HG02852 (cell line): ENCODE measurements around the gene GALNT17.

Source experiments
- ATAC-seq: cut with Tn5 transposase; IDR thresholded peaks from one replicate; pipeline ENCODE4 v1.9.1; 2021; ENCODE audit warnings: mild to moderate bottlenecking, moderate library complexity; ENCODE audit not compliant: unreplicated experiment

Gene GALNT17

GRCh38 chr7:71332207-71332606 lies 200.3 kb downstream of the GALNT17 start:
- ATAC-seq = no peak

GRCh38 chr7:71334541-71334940 lies 202.6 kb downstream of the GALNT17 start:
- ATAC-seq = no peak

- no peak for ATAC-seq
Measured at GRCh38 chr7:71338866-71339265, 206.9 kb downstream of the GALNT17 start.

DNA sequence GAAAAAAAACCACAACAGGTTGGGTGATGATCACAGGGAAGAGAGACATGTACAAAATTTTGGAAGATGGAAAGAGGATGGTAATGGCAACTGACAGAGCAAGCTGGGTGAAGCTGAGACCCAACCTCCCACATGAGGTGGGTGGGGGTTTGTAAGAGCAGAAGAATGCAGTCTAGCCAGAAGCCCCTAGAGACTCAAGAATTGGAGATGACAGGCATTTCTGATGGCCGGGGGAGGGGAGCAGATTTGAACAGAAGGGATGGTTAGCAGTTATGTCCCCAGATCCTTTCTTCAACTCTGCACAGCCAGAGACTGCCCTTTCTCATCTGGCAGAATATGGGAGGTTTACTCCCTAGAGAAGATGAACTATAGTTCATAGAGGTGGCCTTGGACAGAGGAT lies 208.0 kb downstream of the GALNT17 start:
- ATAC-seq = no peak

DNA sequence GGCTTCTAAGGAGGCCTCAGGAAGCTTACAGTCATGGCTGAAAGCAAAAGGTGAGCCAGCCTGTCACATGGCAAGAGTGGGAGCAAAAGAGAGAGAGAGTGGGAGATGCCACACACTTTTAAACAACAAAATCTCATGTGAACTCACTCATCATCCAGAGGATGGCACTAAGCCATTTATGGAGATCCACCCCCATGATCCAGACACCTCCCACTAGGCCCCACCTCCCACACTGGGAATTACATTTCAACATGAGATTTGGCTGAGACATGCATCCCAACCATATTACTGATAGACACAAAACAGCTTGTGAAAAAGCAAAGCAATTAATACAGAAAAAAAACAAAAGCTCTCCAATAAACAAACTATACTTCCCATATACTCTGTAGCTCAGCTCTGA lies 210.3 kb downstream of the GALNT17 start:
- no peak for ATAC-seq

DNA sequence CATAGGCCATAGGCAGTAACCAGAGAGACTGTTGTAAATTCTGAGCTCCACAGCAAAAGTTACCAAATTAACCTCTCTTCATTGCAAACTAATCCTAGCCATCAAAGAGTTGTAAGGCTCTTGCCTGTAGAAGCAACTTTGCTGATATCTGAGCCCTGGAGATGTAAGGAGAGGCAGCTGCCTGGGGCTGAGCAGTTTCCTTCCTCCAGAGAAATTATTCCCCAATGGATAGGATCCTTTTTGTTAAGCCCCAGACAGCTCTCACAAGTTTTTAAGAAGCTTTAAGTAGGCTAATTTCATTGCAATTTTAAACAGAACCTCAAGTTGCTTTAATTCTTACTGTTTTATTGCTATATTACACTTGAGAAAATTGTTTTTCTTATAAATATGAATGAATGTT lies 211.1 kb downstream of the GALNT17 start:
- ATAC-seq = no peak

- no peak for ATAC-seq
Measured at GRCh38 chr7:71343892-71344291, 211.9 kb downstream of the GALNT17 start.

GRCh38 chr7:71345117-71345884 lies 213.4 kb downstream of the GALNT17 start:
- ATAC-seq = no peak

DNA sequence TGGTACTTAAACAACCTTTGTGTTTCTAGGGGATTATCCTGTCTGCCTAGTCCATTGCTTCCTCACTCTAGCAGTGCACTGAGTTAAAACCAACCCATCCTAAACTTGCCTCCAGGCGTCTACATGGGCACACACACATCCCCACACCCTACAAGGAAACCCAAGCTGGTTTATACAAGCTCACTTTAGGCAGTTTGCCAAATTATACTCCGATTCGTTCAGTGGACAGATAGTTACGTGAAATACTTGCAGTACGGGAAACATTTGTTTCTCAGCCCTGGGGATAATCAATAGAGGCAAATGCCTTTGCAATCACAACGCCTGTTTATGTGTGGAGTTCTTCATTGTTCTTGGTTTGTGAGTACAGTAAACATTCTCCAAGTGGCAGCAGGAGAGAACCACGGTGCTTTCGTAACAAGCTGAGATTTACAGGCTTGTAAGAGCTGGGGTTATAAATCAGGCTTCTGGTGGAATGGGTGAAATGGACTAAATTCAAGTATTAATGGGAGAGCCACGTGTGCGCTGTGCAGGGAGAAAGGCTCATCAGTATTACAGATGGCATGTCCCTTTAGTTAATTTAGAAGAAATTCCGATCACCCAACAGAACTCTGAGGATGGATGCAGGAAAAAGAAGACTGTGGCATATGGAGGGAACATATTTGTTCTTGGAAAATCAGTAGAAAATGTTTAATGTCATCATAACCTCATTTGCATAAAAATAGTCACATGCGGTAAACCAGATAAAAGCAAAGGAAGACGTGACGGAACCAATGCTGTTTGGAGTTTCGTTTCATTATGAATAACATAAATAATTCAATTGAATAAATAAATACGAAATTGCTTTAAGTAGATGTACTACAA lies 217.1 kb downstream of the GALNT17 start:
- no peak for ATAC-seq

DNA sequence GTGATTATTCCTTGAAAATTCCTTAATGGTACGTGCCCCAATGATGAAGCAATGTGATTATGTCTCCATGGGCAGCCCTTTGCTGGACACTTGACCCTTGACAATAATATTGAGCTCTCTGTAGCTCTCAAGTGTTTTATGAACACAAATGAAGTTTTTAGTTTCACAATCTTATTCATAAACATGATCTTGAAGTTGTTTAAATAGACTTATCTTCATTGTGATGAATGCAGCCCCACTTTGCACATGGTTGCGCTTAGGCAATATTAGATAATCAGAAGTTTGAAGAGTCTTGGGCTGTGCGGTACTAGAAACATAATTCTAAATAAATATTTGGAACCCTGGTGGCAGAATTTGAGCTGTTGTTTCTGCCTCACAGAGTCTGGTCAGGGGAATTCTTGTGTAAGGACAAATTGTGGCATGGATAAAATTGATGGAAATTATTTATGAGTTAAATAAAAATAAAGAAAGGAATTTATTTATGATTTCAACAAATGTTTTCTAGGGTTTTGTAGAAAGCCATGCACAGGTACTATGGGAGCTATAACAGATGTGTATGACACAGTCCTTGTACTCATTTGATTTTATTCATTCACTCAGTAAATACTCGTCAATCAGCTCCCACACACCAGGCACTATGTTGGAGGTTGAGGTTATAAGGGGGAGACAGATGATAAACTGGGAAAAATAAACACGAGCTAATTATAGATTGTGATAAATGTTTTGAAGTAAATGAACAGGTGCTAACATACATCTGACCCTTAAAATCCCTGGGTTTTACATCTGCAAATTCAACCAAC lies 217.9 kb downstream of the GALNT17 start:
- ATAC-seq = no peak

- ATAC-seq = no peak
Measured at GRCh38 chr7:71350680-71351079, 218.7 kb downstream of the GALNT17 start.

GRCh38 chr7:71354716-71355115 lies 222.8 kb downstream of the GALNT17 start:
- ATAC-seq = no peak

GRCh38 chr7:71361451-71362032 lies 229.6 kb downstream of the GALNT17 start:
- ATAC-seq = no peak

DNA sequence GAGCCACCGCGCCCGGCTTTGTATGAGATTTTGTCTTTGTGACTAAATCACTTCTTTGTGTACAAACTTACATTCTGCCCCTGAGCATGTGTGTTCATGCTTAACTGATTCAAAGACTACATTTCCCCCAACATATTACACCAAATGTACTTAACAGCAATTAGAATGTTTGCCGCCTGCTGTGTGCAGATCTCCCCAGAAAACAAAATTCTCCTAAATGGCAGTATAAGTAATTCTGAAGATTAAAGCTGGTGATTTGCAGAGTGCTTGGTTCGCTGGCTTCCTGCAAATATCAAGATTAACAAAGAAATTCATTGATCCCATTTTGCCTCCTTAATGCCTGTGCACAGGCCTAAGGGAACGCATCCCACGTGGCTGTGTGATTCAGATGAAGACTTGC lies 230.3 kb downstream of the GALNT17 start:
- ATAC-seq = no peak

- no peak for ATAC-seq
Measured at GRCh38 chr7:71363223-71363622, 231.3 kb downstream of the GALNT17 start.

DNA sequence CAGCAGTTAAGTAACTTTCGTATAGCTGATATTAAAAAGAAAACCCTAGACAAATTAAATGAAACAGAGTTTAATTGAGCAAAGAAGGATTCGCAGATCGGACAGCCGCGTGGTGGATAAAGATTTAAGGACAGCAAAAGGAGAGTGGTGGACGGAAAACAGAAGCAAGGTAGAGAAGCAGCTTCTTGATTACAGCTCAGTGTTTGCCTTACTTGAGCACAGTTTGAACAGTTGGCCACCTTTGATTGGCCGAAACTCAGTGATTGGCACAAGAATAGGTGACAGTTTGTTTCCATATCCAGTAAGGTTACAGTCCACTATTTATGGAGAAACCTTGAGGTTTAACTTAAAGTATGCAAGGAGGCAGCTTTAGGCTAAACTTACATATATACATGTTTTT lies 231.7 kb downstream of the GALNT17 start:
- no peak for ATAC-seq

DNA sequence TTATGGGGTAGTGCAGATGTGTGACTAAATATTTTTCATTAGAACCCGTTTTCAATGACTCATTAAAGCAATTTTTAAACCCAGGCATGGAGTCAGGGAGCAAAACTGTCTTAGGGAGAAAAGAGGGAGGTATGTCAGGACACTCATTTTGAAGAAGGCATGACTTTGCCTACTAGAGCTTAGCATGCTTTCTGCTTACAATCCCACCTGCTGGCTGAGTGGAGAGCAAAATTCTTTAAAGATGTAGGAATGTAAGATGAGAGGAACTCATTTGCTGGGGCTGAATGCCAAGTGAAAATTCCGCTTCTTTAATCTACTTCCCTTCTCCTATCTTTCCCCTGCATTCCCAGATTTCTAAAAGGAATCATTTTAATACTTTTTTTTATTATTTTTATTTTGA lies 232.6 kb downstream of the GALNT17 start:
- no peak for ATAC-seq

GRCh38 chr7:71372991-71373390 lies 241.0 kb downstream of the GALNT17 start:
- no peak for ATAC-seq

DNA sequence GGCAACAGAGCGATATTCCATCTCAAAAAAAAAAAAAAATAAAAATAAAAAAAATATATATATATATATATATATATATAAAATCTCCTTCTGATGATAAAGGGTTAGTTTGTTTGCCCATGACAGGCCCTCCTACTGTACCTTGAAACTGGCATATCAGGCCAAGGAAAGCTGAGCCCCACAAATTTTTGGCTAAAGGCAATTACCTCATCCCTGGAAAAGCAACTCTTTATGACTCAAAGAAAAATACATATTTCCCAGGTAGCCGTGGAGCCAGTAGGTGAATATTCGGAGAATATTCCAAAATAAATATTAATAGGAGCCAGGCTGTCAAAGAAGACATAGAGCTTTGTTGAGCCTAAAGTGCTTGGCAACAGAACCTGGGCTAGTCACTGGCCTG lies 245.1 kb downstream of the GALNT17 start:
- ATAC-seq = no peak

GRCh38 chr7:71377469-71377868 lies 245.5 kb downstream of the GALNT17 start:
- ATAC-seq = no peak

- no peak for ATAC-seq
Measured at GRCh38 chr7:71384094-71384493, 252.2 kb downstream of the GALNT17 start.
